IMR-90 (cell line): ENCODE measurements around the gene XPR1. TPM values are rescaled to one million over a fixed set of nuclear protein-coding genes. Genes with fewer than 3 reads are reported as not detected.

ENCODE experiments used
- ATAC-seq: fragments of 200-7000 bp; cut with Tn5 transposase; 2 replicates; pipeline ENCODE4 v1.9.1; 2020; ENCODE audit warnings: low read depth, mild to moderate bottlenecking, moderate library complexity
- BruUV-seq: library from RNA; stranded (reverse); fragments of 400-500 nt; replicated peaks from 2 replicates; lab custom pipeline; 2021; lab: Mats Ljungman, UMichigan
- CTCF ChIA-PET: fragments of 300-600 bp; formaldehyde crosslinking; extraction: SDS; loops from one replicate; lab custom pipeline; 2021; ENCODE audit warnings: antibody characterized with exemption; lab: Yijun Ruan, JAX
- POLR2A ChIA-PET: fragments of 300-600 bp; sonication (Branson Sonifier 250); formaldehyde crosslinking; loops from one replicate; lab custom pipeline; 2022; ENCODE audit warnings: antibody characterized with exemption; ENCODE audit not compliant: unreplicated experiment; lab: Charles Lee
- DNase-seq: peaks from one replicate; pipeline ENCODE4 v3.0.0; 2013
- H2AFZ ChIP-seq: replicated peaks from 2 replicates; pipeline ENCODE3; 2013; ENCODE audit warnings: low read length, mild to moderate bottlenecking; ENCODE audit not compliant: poor library complexity
- H2AK5ac ChIP-seq: 2 replicates; pipeline ENCODE4 v1.6.1; 2013; ENCODE audit warnings: low read depth, low read length, inconsistent platforms
- H2AK9ac ChIP-seq: replicated peaks from 2 replicates; pipeline ENCODE3; 2013; ENCODE audit warnings: mild to moderate bottlenecking, low read depth, low read length, moderate library complexity; ENCODE audit not compliant: poor library complexity
- H2BK120ac ChIP-seq: 2 replicates; pipeline ENCODE4 v1.6.1; 2013; ENCODE audit warnings: low read depth, low read length, inconsistent platforms
- H2BK15ac ChIP-seq: 3 replicates; pipeline ENCODE4 v1.6.1; 2013; ENCODE audit warnings: low read depth, low read length, inconsistent platforms
- H2BK20ac ChIP-seq: 2 replicates; pipeline ENCODE4 v1.6.1; 2013; ENCODE audit warnings: low read depth, mild to moderate bottlenecking, inconsistent platforms, low read length, moderate library complexity
- H2BK5ac ChIP-seq: 2 replicates; pipeline ENCODE4 v1.6.1; 2013; ENCODE audit warnings: mild to moderate bottlenecking, low read depth, low read length, inconsistent platforms; ENCODE audit not compliant: poor library complexity, severe bottlenecking
- H3K14ac ChIP-seq: replicated peaks from 2 replicates; pipeline ENCODE4 v1.6.1; 2013; ENCODE audit warnings: low read depth, low read length, inconsistent platforms
- H3K18ac ChIP-seq: 2 replicates; pipeline ENCODE4 v1.6.1; 2013; ENCODE audit warnings: low read depth, low read length, control low read depth
- H3K23ac ChIP-seq: 2 replicates; pipeline ENCODE4 v1.6.1; 2013; ENCODE audit warnings: low read depth, low read length, inconsistent platforms
- H3K27ac ChIP-seq: 2 replicates; pipeline ENCODE4 v1.5.1; 2013; ENCODE audit warnings: mild to moderate bottlenecking, control low read depth, low read length; ENCODE audit not compliant: insufficient read depth
- H3K27me3 ChIP-seq: 2 replicates; pipeline ENCODE4 v1.6.1; 2013; ENCODE audit warnings: low read length; ENCODE audit not compliant: control insufficient read depth, insufficient read depth
- H3K36me3 ChIP-seq: 2 replicates; pipeline ENCODE4 v1.6.1; 2013; ENCODE audit warnings: low read length, mixed read lengths; ENCODE audit not compliant: control insufficient read depth, insufficient read depth
- H3K4ac ChIP-seq: 2 replicates; pipeline ENCODE4 v1.6.1; 2013; ENCODE audit warnings: low read depth, low read length, inconsistent platforms
- H3K4me1 ChIP-seq: 2 replicates; pipeline ENCODE4 v1.6.1; 2013; ENCODE audit warnings: low read length, mixed read lengths; ENCODE audit not compliant: control insufficient read depth, insufficient read depth
- H3K4me2 ChIP-seq: 2 replicates; pipeline ENCODE4 v1.6.1; 2013; ENCODE audit warnings: low read depth, mild to moderate bottlenecking, control low read depth, low read length, moderate library complexity
- H3K4me3 ChIP-seq: 2 replicates; pipeline ENCODE4 v1.5.1; 2013; ENCODE audit warnings: low read depth, mild to moderate bottlenecking, control low read depth, low read length, moderate library complexity; ENCODE audit not compliant: insufficient read depth
- H3K56ac ChIP-seq: 2 replicates; pipeline ENCODE4 v1.6.1; 2013; ENCODE audit warnings: low read length, inconsistent platforms; ENCODE audit not compliant: insufficient read depth; ENCODE audit errors: extremely low read depth
- H3K79me1 ChIP-seq, 2 experiments: 2 replicates each; pipeline ENCODE4 v1.6.1; 2013; ENCODE audit warnings: low read length in 2 of 2, inconsistent platforms in 1 of 2, low read depth in 1 of 2
- H3K9ac ChIP-seq: 2 replicates; pipeline ENCODE4 v1.6.1; 2013; ENCODE audit warnings: low read depth, low read length, control low read depth
- H3K9me1 ChIP-seq: 2 replicates; pipeline ENCODE4 v1.6.1; 2013; ENCODE audit warnings: low read length, inconsistent platforms; ENCODE audit not compliant: insufficient read depth
- H3K9me3 ChIP-seq: 2 replicates; pipeline ENCODE4 v1.6.1; 2013; ENCODE audit warnings: low read length; ENCODE audit not compliant: control insufficient read depth, insufficient read depth
- H4K20me1 ChIP-seq: 2 replicates; pipeline ENCODE4 v1.6.1; 2013; ENCODE audit warnings: low read length, inconsistent platforms; ENCODE audit not compliant: insufficient read depth
- H4K5ac ChIP-seq: 2 replicates; pipeline ENCODE4 v1.6.1; 2013; ENCODE audit warnings: mild to moderate bottlenecking, low read depth, low read length, control low read depth
- H4K8ac ChIP-seq, 2 experiments: 2 replicates each; pipeline ENCODE4 v1.6.1; 2013; ENCODE audit warnings: low read depth in 2 of 2, low read length in 2 of 2, control low read depth in 1 of 2, inconsistent platforms in 1 of 2
- H4K91ac ChIP-seq: 2 replicates; pipeline ENCODE4 v1.6.1; 2013; ENCODE audit warnings: low read depth, low read length, inconsistent platforms; ENCODE audit not compliant: insufficient read depth
- FOS ChIP-seq: fragments of 150-350 bp; IDR thresholded peaks from 2 replicates; pipeline ENCODE4 v1.6.1; 2016; ENCODE audit warnings: low read depth, low read length
- MAFK ChIP-seq: IDR thresholded peaks from 2 replicates; pipeline ENCODE4 v1.6.1; 2012; ENCODE audit warnings: low read depth, low read length, improper control_type of control experiment
- WGBS, 2 experiments: methylation state at CpG; one replicate each; pipeline versions ENCODE4 v1.1.5 to v1.1.7; 2013; ENCODE audit warnings: missing lambda C conversion rate in 2 of 2; ENCODE audit not compliant: insufficient read length in 1 of 2; ENCODE audit errors: extremely low coverage in 2 of 2; 5-methylcytosine and 5-hydroxymethylcytosine counted together
- dilution Hi-C: fragments of 300-500 bp; cut with HindIII; formaldehyde crosslinking; loops from one replicate; pipeline ENCODE4 v1.14.3; 2018; ENCODE audit warnings: low sequenced_read_pairs; ENCODE audit not compliant: unreplicated experiment
- in situ Hi-C: fragments of 300-500 bp; cut with MboI; formaldehyde crosslinking; loops from 3 replicates; pipeline ENCODE4 v1.14.3; 2019; ENCODE audit warnings: low sequenced_read_pairs, inconsistent platforms, mixed read lengths
- intact Hi-C: fragments of 100-400 bp; cut with micrococcal nuclease; formaldehyde crosslinking; loops from 2 replicates; pipeline ENCODE4 v1.10.0; 2022
- polyA plus RNA-seq, 3 experiments: library from polyadenylated mRNA; depleted of rRNA; stranded (reverse); fragments of >200 nt; gene quantifications; 2 replicates each; pipeline ENCODE4 v1.2.3, GENCODE V29; 2012; ENCODE audit warnings: low replicate concordance in 1 of 3
- total RNA-seq: library from RNA; depleted of rRNA; stranded (reverse); fragments of >200 nt; gene quantifications from 2 replicates; pipeline ENCODE4 v1.2.3, GENCODE V29; 2012

Gene XPR1
- total and polyA plus RNA-seq, 2 of the 4 experiments (the other 2 are of a cell fraction): 11.8 to 25.1 TPM

GRCh38 chr1:180892272-180892671 lies 260.4 kb downstream of the XPR1 start:
- no peaks in the 10 kb centered on the region for H3K27me3 ChIP-seq
- ATAC-seq (no peak), DNase-seq (no peak)
- CTCF ChIA-PET: no interaction called here
- no peak overlapping the region for H2AFZ ChIP-seq
- TF ChIP-seq FOS: no peak
- no peak for TF ChIP-seq MAFK
- no peak overlapping the region for H3K56ac ChIP-seq
- no peak overlapping the region for H3K27ac ChIP-seq
- no peaks in the 10 kb centered on the region for H3K9me3 ChIP-seq
- H4K8ac ChIP-seq: no peak overlapping the region
- no peak overlapping the region for H4K91ac ChIP-seq
- no peak overlapping the region for H3K23ac ChIP-seq
- H3K36me3 ChIP-seq: 0 out of 2 replicates have a peak, but pooled peaks cover 1% of the 10 kb centered on the region
- POLR2A ChIA-PET: interaction anchor here (0.6 kb wide), 1 partner anchor 197 kb away, joined by 4 read pairs; no protein-coding TSS in a partner anchor
- no peak overlapping the region for H2BK20ac ChIP-seq
- no peak overlapping the region for H3K18ac ChIP-seq
- H3K4ac ChIP-seq: no peak overlapping the region
- no peak overlapping the region for H2AK5ac ChIP-seq
- no peak overlapping the region for H2BK120ac ChIP-seq
- H4K20me1 ChIP-seq: no peaks in the 10 kb centered on the region
- H3K14ac ChIP-seq: no peak overlapping the region
- intact Hi-C loops: no loop called here
- H3K4me1 ChIP-seq: no peaks in the 10 kb centered on the region
- H2BK15ac ChIP-seq: no peak overlapping the region
- H3K4me2 ChIP-seq: no peak overlapping the region
- H3K9me1 ChIP-seq: no peaks in the 10 kb centered on the region
- dilution Hi-C loops: no loop called here
- no peak overlapping the region for H3K9ac ChIP-seq
- no peak overlapping the region for H4K5ac ChIP-seq
- BruUV-seq: no TSS peak
- H3K79me1 ChIP-seq: no peaks in the 10 kb centered on the region
- in situ Hi-C loops: no loop called here
- H3K4me3 ChIP-seq: no peak overlapping the region
- no peak overlapping the region for H2AK9ac ChIP-seq
- no CpG with 5 or more reads among the region's 5 CpGs for WGBS, 2 experiments
- no peak overlapping the region for H2BK5ac ChIP-seq
